Effector memory CD4-positive, alpha-beta T cell (primary cell): ENCODE measurements around the gene STAG2.
"Not testable (repeated sequence)": the region's sequence is repeated elsewhere in the genome, so short reads cannot be mapped to it uniquely, and the experiment has no call there.

Experiments
- DNase-seq, 3 donors: peaks; one replicate each; pipeline ENCODE4 v3.0.0-alpha.2; 2020
- H3K27ac ChIP-seq: 2 replicates; pipeline ENCODE4 v1.7.0; 2013; ENCODE audit warnings: mild to moderate bottlenecking, low read length, moderate library complexity; ENCODE audit not compliant: insufficient read depth, poor library complexity, severe bottlenecking
- H3K27me3 ChIP-seq: replicated peaks from 2 replicates; pipeline ENCODE4 v1.7.0; 2013; ENCODE audit warnings: mild to moderate bottlenecking, low read length; ENCODE audit not compliant: insufficient read depth, control insufficient read depth, poor library complexity, severe bottlenecking
- H3K36me3 ChIP-seq: 2 replicates; pipeline ENCODE4 v1.7.0; 2013; ENCODE audit warnings: mild to moderate bottlenecking, low read length, moderate library complexity; ENCODE audit not compliant: control insufficient read depth, insufficient read depth
- H3K4me1 ChIP-seq: 2 replicates; pipeline ENCODE4 v1.7.0; 2013; ENCODE audit warnings: low read length, mild to moderate bottlenecking; ENCODE audit not compliant: control insufficient read depth, insufficient read depth, poor library complexity, severe bottlenecking
- H3K4me3 ChIP-seq: 2 replicates; pipeline ENCODE4 v1.7.0; 2013; ENCODE audit warnings: low read length, low read depth, mild to moderate bottlenecking; ENCODE audit not compliant: insufficient read depth, poor library complexity, severe bottlenecking
- H3K9me3 ChIP-seq: 2 replicates; pipeline ENCODE4 v1.7.0; 2013; ENCODE audit warnings: mild to moderate bottlenecking, low read length, moderate library complexity; ENCODE audit not compliant: control insufficient read depth

STAG2 gene

DNA sequence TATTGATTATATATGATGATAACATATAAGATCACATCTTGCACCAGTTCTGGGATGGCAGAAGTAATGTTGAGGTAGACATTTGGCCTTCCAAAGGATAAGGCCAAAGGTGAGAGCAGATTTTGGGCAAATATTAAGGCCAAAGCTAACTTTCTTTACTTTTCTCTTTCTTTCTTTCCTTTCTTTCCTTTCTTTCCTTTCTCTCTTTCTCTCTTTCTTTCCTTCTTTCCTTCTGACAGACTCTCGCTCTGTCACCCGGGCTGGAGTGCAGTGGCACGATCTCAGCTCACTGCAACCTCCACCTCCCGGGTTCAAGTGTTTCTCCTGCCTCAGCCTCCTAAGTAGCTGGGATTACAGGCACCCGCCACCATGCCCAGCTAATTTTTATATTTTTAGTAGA, 170.9 kb downstream of the STAG2 start:
- not testable (repeated sequence) for DNase-seq, H3K4me1 ChIP-seq, H3K4me3 ChIP-seq, H3K27ac ChIP-seq, H3K27me3 ChIP-seq, H3K36me3 ChIP-seq, H3K9me3 ChIP-seq

DNA sequence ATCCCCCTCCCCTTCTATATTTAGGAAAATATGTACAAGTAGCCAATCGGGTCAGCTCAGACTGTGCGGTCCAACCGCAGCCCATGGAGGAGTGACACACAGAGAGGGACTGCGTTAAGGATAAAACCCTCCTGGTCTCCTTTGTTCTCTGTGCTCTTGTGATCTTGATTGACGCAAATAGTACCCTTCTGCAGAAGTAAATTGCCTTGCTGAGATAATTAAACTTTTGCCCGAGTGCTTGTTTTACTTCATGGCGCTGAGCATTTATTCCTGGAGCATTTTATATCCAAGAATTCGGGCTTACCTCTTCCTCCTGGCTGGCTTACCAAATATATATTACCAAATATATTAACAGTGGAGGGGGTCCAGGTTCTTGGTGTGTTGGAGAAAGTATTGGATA, 184.2 kb downstream of the STAG2 start:
- DNase-seq: no peak
- no peak overlapping the region for H3K27ac ChIP-seq
- H3K4me1 ChIP-seq: no peaks in the 10 kb centered on the region
- H3K27me3 ChIP-seq: no peaks in the 10 kb centered on the region
- H3K9me3 ChIP-seq: no peaks in the 10 kb centered on the region
- H3K36me3 ChIP-seq: no peaks in the 10 kb centered on the region
- H3K4me3 ChIP-seq: no peak overlapping the region

DNA sequence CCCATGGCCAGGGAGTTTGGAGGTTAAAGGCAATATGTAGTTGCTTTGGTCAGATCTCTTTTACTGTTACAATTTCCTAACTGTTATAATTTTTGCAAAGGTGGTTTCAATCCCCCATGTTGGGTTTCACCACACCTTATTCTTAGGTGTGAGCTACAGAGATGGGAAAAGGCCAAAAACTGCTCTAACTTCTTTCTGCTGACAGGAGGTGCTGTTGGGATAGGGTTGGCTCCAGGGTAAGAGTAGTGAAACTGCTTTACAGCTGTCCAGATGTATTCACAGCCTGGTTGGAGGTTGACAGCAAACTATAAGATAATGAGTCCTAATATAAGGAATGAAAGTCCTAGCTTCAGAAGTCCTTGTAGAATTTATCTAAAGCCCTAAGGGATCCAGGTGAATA, 189.7 kb downstream of the STAG2 start:
- Histone ChIP-seq H3K4me1 (no peaks in the 10 kb centered on the region), H3K9me3 (no peaks in the 10 kb centered on the region), H3K4me3 (no peak overlapping the region), H3K36me3 (no peaks in the 10 kb centered on the region), H3K27ac (no peak overlapping the region), H3K27me3 (no peaks in the 10 kb centered on the region)
- no peak for DNase-seq
